Subcutaneous abdominal adipose tissue (tissue), 5 donors: ENCODE results near the gene MPO.
A peak's percentile ranks its signal among the peaks of the same experiment; 100 is the strongest.

Source experiments
- H3K27ac ChIP-seq: one replicate; pipeline ENCODE4 v1.7.0; 2013; ENCODE audit warnings: low read depth, mild to moderate bottlenecking, inconsistent platforms, low read length, moderate library complexity
- H3K27me3 ChIP-seq, 5 donors: one replicate each; pipeline ENCODE4 v1.7.0; 2013; ENCODE audit warnings: low read length in 5 of 5, inconsistent platforms in 1 of 5; ENCODE audit not compliant: control insufficient read depth in 5 of 5, insufficient read depth in 4 of 5
- H3K36me3 ChIP-seq, 5 donors: one replicate each; pipeline ENCODE4 v1.7.0; 2013; ENCODE audit warnings: low read length in 5 of 5; ENCODE audit not compliant: control insufficient read depth in 5 of 5, insufficient read depth in 5 of 5
- H3K4me1 ChIP-seq, 5 donors: one replicate each; pipeline ENCODE4 v1.7.0; 2013; ENCODE audit warnings: low read length in 5 of 5, mild to moderate bottlenecking in 3 of 5, moderate library complexity in 1 of 5; ENCODE audit not compliant: control insufficient read depth in 5 of 5, insufficient read depth in 5 of 5
- H3K4me3 ChIP-seq, 5 donors: one replicate each; pipeline ENCODE4 v1.7.0; 2013; ENCODE audit warnings: low read length in 5 of 5, low read depth in 1 of 5
- H3K9ac ChIP-seq, 5 donors: one replicate each; pipeline ENCODE4 v1.7.0; 2013; ENCODE audit warnings: low read length in 5 of 5, mild to moderate bottlenecking in 4 of 5, moderate library complexity in 3 of 5
- H3K9me3 ChIP-seq, 5 donors: one replicate each; pipeline ENCODE4 v1.7.0; 2013; ENCODE audit warnings: low read length in 5 of 5; ENCODE audit not compliant: control insufficient read depth in 5 of 5
- donor health status: healthy.
- donor health status: healthy.
- donor health status: healthy.
- donor health status: healthy.
- donor health status: healthy.

MPO gene

DNA sequence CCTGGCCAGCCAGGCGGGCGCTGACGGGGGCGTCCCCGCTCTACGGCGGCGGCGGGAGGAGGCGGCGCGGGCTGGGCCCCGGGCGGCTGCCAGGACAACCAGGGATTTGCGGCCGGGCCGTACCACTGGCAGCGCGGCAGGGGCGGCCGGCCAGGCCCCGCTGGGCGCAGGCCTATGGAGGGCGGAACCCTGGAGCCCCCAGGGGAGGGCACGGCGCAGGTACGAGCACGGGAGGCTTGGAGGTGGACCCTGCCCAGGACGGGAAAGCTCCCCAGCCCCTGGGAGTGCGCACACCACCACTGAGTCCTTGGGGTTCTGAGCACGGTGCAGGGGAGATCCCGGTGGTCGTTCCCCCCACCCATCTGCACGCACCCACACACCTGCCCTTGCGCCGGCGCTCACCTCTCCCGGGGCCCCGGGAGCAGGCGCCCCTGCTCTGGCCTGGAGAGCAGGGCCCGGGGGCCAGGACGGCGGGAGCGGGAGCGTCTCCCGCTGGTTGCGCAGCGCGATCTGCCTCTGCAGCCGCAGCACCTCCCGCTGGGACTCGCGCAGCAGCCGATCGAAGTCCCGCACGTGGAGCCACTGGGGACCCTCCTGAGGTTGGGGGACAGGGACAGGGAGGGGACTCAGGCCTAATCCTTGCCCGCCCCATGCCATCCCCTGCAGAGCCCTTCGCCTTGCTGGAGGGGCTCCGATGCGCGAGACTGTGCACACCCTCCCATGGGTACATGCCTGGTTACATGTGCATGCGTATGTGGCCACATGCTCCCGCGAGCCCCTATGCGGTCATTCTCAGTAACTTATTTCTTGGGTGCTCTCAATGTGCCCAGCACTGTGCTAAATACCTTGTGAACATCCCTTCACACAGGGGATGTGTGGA is 43.9 kb upstream of the MPO start:
- Histone ChIP-seq H3K9me3 (no peaks in the 10 kb centered on the region), H3K27ac (no peak overlapping the region), H3K4me1 (peaks cover 2 to 35% (median 13%) of the 10 kb centered on the region in 5 donors), H3K9ac (peak overlapping the region in 3 of 5 donors; percentile 46 to 71 (median 55)), H3K27me3 (peaks cover 18 to 51% (median 24%) of the 10 kb centered on the region in 5 donors), H3K36me3 (no peaks in the 10 kb centered on the region), H3K4me3 (peak overlapping the region; percentile 60 to 86 (median 61))

DNA sequence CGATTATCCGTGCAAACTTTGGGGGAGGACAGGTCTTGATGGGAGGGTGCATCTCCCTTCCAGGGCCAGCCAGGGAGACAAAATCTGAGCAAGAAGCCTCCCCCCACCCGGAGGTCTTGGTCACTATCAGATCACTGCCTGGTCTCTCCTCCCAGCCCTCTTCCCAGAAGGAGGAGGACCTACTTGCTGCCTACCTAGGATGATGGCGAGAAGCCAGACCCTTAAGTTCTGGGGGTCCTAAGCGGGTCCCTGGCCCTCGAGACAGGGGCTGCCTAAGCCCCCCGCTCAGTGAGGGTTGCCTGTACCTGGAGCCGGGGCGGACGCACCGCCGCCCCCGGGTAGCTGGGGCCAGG is 43.3 kb upstream of the MPO start:
- Histone ChIP-seq H3K9ac (peak overlapping the region in 4 of 5 donors; percentile 43 to 71 (median 50)), H3K27me3 (peaks cover 12 to 48% (median 22%) of the 10 kb centered on the region in 5 donors), H3K4me1 (peaks cover 2 to 29% (median 13%) of the 10 kb centered on the region in 5 donors), H3K9me3 (no peaks in the 10 kb centered on the region), H3K27ac (no peak overlapping the region), H3K36me3 (no peaks in the 10 kb centered on the region), H3K4me3 (peak overlapping the region; percentile 48 to 86 (median 61))

DNA sequence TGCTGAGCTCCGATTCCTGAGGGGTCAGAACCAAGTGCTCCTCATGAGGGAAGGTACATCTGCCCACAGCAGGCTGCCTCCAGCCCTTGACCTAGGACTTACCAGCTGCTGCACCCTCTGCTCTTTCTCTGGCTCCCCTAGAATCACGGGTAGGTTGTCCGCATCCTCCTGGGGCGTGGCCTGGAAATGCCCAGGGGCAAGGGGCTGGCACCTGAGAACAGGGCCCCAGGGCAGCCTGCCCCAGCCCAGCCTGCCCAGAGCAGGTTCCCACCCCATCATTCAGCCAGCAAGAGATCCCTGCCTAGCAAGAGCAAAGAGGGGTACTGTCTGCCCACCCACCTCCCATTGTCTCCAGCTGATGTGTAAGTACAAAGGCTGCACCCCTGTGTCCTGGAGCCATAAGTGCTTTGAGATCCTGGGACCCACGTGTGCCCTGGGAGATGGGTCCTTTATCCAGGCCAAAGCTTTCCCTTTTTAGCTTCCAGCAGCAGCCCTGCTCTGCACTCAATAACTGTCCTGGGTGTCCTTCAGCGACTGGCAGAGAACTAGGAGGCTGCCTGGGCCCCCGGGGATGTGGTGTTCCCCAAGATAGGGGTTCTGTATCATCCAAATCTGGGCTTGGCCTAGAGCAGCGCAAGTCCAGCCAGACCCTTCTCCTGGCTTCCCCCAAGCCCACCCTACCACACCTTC is 42.8 kb upstream of the MPO start:
- Histone ChIP-seq H3K27me3 (peaks cover 7 to 43% (median 19%) of the 10 kb centered on the region in 5 donors), H3K27ac (no peak overlapping the region), H3K9me3 (no peaks in the 10 kb centered on the region), H3K36me3 (no peaks in the 10 kb centered on the region), H3K4me1 (peaks cover 2 to 24% (median 13%) of the 10 kb centered on the region in 5 donors), H3K4me3 (peak overlapping the region; percentile 48 to 86 (median 61)), H3K9ac (peak overlapping the region in 2 of 5 donors; percentile 43 to 71)

DNA sequence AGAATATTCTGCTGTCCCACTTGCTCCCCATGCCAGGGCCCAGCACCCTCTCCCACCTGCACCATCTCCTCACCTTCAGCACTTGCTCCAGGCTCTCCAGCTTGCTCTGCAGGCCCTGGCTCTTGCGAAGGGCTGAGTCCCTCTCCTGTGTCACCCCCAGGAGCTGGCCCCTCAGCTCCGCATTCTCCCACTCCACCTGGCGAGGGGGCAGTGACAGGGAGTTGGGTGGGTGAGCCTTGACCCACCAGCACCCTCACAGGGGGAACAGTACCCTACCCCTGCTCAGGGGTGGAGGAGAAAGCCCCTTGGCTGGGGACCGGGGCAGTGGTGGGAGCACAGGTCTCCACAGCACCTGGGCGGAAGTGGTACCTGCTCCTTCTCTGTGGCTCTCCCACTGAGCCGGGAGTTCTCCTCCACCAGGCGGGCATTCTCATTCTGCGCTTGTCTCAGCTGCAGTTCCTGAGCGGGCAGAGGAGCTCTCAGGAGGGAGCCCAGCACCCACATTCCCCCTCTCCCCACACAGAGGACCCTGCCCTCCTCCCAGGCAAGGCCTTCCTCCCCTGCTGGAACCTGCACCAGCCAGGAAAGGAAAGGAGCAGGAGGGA is 41.9 kb upstream of the MPO start:
- peaks cover 0 to 35% (median 10%) of the 10 kb centered on the region in 5 donors for H3K27me3 ChIP-seq
- H3K4me1 ChIP-seq, result peaks cover 2 to 19% (median 13%) of the 10 kb centered on the region in 5 donors
- H3K9me3 ChIP-seq, result no peaks in the 10 kb centered on the region
- no peak overlapping the region for H3K4me3 ChIP-seq
- H3K36me3 ChIP-seq, result no peaks in the 10 kb centered on the region
- no peak overlapping the region for H3K27ac ChIP-seq
- no peak overlapping the region for H3K9ac ChIP-seq

DNA sequence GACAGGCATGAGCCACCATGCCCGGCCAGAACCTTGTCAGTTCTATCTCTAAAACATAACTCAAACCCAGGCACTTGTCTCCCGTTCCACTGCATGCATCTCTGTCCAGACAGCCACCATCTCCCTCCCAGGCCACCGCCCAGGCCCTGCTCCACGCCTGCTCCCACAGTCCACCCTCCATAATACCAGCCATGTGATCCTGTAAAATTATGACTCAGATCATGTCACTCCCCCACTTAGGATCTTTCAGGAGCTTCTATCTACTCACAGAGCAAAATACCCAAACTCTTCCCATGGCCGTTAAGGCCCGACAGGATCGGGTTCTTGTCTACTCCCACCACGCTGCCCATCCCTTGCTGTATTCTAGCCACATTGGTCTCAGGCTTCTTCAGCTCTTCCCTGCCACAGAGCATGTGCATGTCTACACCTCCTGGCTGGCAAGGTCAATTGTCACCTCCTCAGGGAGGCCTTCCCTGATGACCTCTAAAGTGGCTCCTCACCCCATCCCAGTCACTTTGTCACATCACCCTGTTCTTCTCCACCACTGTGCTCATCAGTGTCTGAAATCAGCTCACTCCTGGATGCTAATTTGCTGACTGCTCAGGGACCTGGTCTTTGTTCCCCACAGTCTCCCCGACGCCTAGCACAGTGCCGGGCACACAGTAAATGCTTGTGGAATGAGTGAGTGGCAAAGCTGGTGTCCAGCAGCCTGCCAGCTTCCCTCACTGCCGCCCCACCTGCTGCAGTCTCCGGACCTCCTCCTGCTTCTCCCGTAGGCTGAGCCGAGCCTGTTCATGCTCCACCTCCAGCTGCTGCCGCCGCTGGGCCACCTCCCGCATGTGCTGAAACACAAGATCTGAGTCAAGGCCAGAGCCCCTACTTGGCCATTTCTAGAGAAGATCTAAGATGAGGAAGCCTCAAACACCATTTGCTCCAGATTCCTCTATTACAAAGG is 41.1 kb upstream of the MPO start:
- Histone ChIP-seq H3K36me3 (no peaks in the 10 kb centered on the region), H3K4me3 (no peak overlapping the region), H3K4me1 (peaks cover 2 to 19% (median 13%) of the 10 kb centered on the region in 5 donors), H3K27ac (no peak overlapping the region), H3K27me3 (peaks cover 0 to 29% (median 7%) of the 10 kb centered on the region in 5 donors), H3K9me3 (no peaks in the 10 kb centered on the region), H3K9ac (no peak overlapping the region)

DNA sequence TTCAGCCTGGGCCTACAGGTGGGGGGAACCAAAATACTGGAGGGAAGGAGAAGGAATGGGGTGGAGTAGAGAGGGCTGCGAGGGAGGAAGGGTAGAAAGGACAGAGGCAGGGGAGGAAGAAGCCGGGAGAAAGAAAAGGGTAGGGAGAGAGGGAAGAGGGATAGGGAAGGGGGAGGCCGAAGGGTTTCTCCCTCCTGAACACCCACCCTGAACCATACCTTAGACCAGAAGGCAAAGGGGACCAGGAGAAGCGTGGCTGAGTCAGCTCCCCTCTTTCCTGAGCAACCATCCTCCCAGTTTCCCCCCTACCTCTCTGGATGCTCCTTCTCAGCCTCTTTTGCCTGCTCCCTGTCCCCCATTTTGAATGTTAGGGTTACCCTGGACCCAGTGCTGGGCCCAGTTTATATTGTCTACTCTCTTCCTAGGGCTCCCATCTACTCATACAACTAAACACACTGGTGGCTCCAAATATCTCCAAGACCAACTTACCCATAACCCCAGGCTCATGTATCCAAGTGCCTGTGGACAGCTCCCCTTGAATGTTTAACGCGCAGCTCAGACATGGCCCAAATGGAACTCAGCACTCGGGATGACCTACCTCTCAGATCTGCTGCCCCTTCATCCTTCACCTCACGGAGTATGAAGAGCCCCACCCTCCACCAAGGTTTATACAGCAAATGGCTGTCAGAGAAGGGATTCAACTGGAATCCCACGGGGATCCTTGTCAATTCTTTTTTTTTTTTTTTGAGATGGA is 40.0 kb upstream of the MPO start:
- H3K9ac ChIP-seq, result no peak overlapping the region
- no peaks in the 10 kb centered on the region for H3K36me3 ChIP-seq
- peaks cover 0 to 21% (median 4%) of the 10 kb centered on the region in 5 donors for H3K27me3 ChIP-seq
- no peaks in the 10 kb centered on the region for H3K9me3 ChIP-seq
- H3K27ac ChIP-seq, result no peak overlapping the region
- H3K4me1 ChIP-seq, result peaks cover 2 to 19% (median 13%) of the 10 kb centered on the region in 5 donors
- H3K4me3 ChIP-seq, result no peak overlapping the region

DNA sequence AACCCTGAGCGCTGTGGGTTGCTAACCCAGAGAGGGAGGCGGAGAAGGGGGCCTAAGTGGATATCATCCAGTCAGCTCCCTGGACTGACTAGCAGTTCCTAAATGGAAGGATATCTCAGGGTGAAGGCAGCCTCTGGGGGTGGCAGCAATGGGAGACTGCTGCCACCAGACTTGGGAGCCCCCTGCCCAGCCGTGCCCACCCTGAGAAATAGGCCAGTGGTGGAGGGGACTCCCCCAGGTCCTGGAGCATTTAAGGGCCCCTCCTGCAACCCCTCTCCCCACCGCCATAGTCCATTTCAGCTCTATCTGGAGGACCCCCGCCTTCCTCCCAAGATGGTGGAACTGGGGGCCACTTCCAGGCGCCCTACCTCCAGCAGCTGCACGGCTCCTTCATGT is 39.4 kb upstream of the MPO start:
- Histone ChIP-seq H3K27ac (no peak overlapping the region), H3K36me3 (no peaks in the 10 kb centered on the region), H3K4me1 (peaks cover 2 to 16% (median 12%) of the 10 kb centered on the region in 5 donors), H3K9ac (no peak overlapping the region), H3K4me3 (no peak overlapping the region), H3K9me3 (no peaks in the 10 kb centered on the region), H3K27me3 (peaks cover 0 to 15% (median 4%) of the 10 kb centered on the region in 5 donors)

DNA sequence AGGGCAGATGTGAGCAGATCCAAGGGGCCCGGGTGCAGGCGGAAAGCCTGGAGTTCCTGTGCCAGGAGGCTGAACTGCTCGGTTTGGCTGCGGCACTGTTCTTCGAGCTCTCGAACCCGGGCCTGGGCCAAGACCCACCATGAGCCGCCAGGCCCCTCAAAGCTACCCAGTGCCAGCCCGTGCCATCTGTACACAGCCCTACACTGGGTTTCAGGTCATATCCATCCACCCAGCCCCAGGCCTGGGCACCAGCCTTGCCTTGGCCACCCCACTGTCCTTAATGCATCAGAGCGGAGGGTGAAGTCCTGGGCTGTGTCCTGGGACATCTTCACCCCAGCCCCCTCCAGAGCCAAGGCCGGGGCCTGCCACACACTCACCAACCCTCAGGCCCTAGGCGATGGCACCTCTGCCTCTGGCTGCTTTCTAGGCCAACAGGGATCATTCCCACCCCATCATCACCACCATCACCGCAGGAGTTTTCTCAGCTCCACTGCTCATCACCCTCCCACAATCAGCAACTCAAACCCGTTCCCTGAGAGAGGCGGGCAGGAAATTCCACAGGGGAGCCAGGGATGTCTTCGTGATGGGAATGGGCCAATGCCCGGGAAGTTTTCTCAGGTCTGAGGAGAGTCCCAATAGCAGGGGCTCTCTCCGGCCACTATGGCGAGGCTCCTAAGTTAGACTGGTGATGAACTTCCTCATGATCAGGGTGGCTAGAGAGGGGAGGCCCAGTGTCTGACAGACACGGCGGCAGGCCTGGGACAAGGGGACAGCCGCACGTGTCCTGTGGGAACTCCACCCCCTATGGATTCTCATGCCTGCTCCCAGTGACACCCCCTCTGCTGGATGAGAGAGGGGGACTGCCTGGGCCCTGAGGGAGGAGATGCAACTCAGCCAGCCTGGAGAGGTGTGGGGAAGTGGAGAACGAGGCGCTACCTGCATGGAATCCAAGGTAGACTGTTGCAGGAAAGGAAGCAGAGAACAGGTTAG is 38.7 kb upstream of the MPO start:
- peaks cover 0 to 9% (median 5%) of the 10 kb centered on the region in 5 donors for H3K4me1 ChIP-seq
- no peak overlapping the region for H3K27ac ChIP-seq

More for the DNA sequence above, 38.7 kb upstream of the MPO start:
- H3K36me3 ChIP-seq, result no peaks in the 10 kb centered on the region
- peaks cover 0 to 9% (median 0%) of the 10 kb centered on the region in 5 donors for H3K27me3 ChIP-seq
- H3K4me3 ChIP-seq, result no peak overlapping the region
- H3K9me3 ChIP-seq, result no peaks in the 10 kb centered on the region
- no peak overlapping the region for H3K9ac ChIP-seq
